ENCODE data around the gene PRKCB. TPM values are rescaled to one million over a fixed set of nuclear protein-coding genes. Genes with fewer than 3 reads are reported as not detected.
"Not testable (repeated sequence)": the region's sequence is repeated elsewhere in the genome, so short reads cannot be mapped to it uniquely, and the experiment has no call there.

PRKCB gene
- total and polyA plus RNA-seq, 5 donors: 0.41 to 4.1 (median 3.6) TPM

- H3K4me1 ChIP-seq (ENCODE audit: control insufficient read depth, insufficient read depth, low read length): peaks cover 2% of the 10 kb centered on the region
- intact Hi-C loops (cut with DNase I): no loop called here
- ATAC-seq (peak; percentile 14 to 87), DNase-seq (no peak)
- no peaks in the 10 kb centered on the region for H3K27me3 ChIP-seq (ENCODE audit: control insufficient read depth, insufficient read depth)
- H3K27ac ChIP-seq (ENCODE audit: low read length): no peak overlapping the region
- WGBS: 49% methylated on average over 5 of the region's 5 CpGs
- H3K4me3 ChIP-seq (ENCODE audit: low read length): no peak overlapping the region
- H3K9me3 ChIP-seq (ENCODE audit: control insufficient read depth, low read length): no peaks in the 10 kb centered on the region
These were observed 71.7 kb downstream of the PRKCB start for GRCh38 chr16:23907457-23907902.

DNA sequence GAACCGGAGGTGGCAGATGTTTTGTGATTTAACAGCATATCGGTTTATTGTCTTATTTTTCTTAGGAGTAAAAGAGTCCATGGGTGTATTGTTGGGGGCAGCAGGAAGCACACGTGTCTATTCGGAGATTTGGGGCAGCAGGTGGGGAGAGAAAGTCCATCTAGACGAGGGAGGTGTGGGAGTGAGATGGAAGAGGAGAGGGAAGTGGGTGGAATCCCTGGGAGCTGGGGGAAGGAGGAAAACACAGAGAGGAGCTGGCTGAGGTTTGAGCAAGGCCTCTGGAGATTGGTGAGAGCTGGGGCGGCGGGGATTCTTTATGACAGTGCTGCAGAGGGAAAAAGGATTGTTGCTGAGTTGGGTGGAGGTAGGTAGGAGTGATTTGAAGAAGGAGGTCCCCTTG, 72.1 kb downstream of the PRKCB start:
- intact Hi-C loops (cut with DNase I): no loop called here
- DNase-seq: no peak
- Histone ChIP-seq H3K9me3 (ENCODE audit: control insufficient read depth, low read length) (no peaks in the 10 kb centered on the region), H3K27ac (ENCODE audit: low read length) (no peak overlapping the region), H3K27me3 (ENCODE audit: control insufficient read depth, insufficient read depth) (no peaks in the 10 kb centered on the region), H3K4me3 (ENCODE audit: low read length) (no peak overlapping the region), H3K4me1 (ENCODE audit: control insufficient read depth, insufficient read depth, low read length) (peaks cover 2% of the 10 kb centered on the region)
- ATAC-seq: no peak
- 54% methylated on average over 7 of the region's 7 CpGs for WGBS

GRCh38 chr16:23908790-23909189, 73.0 kb downstream of the PRKCB start:
- intact Hi-C loops (cut with DNase I): no loop called here
- Histone ChIP-seq H3K27ac (ENCODE audit: low read length) (no peak overlapping the region), H3K4me1 (ENCODE audit: control insufficient read depth, insufficient read depth, low read length) (no peaks in the 10 kb centered on the region), H3K27me3 (ENCODE audit: control insufficient read depth, insufficient read depth) (no peaks in the 10 kb centered on the region), H3K9me3 (ENCODE audit: control insufficient read depth, low read length) (no peaks in the 10 kb centered on the region), H3K4me3 (ENCODE audit: low read length) (no peak overlapping the region)
- DNase-seq: no peak
- WGBS: 80% methylated on average over 9 of the region's 9 CpGs
- ATAC-seq: no peak

GRCh38 chr16:23909792-23910418, 74.1 kb downstream of the PRKCB start:
- Histone ChIP-seq H3K4me3 (ENCODE audit: low read length) (no peak overlapping the region), H3K27me3 (ENCODE audit: control insufficient read depth, insufficient read depth) (no peaks in the 10 kb centered on the region), H3K4me1 (ENCODE audit: control insufficient read depth, insufficient read depth, low read length) (no peaks in the 10 kb centered on the region), H3K9me3 (ENCODE audit: control insufficient read depth, low read length) (no peaks in the 10 kb centered on the region), H3K27ac (ENCODE audit: low read length) (no peak overlapping the region)
- DNase-seq (no peak), ATAC-seq (no peak)
- intact Hi-C loops (cut with DNase I): loop anchor here in 1 of 4 donors (10.0 kb wide), 1 partner anchor 55 kb away; no protein-coding TSS in a partner anchor
- WGBS: 85% methylated on average over 8 of the region's 8 CpGs

- DNase-seq (no peak), ATAC-seq (no peak)
- Histone ChIP-seq H3K9me3 (ENCODE audit: control insufficient read depth, low read length) (no peaks in the 10 kb centered on the region), H3K27ac (ENCODE audit: low read length) (no peak overlapping the region), H3K4me1 (ENCODE audit: control insufficient read depth, insufficient read depth, low read length) (no peaks in the 10 kb centered on the region), H3K4me3 (ENCODE audit: low read length) (no peak overlapping the region), H3K27me3 (ENCODE audit: control insufficient read depth, insufficient read depth) (no peaks in the 10 kb centered on the region)
- 47% methylated on average over 6 of the region's 6 CpGs for WGBS
- intact Hi-C loops (cut with DNase I): loop anchor here in 1 of 4 donors (10.0 kb wide), 1 partner anchor 60 kb away; no protein-coding TSS in a partner anchor
These were observed 79.3 kb downstream of the PRKCB start for GRCh38 chr16:23914946-23915530.

- not testable (repeated sequence) for H3K27ac ChIP-seq (ENCODE audit: low read length); H3K4me3 ChIP-seq (ENCODE audit: low read length); H3K4me1 ChIP-seq (ENCODE audit: control insufficient read depth, insufficient read depth, low read length); H3K27me3 ChIP-seq (ENCODE audit: control insufficient read depth, insufficient read depth); DNase-seq; ATAC-seq; H3K9me3 ChIP-seq (ENCODE audit: control insufficient read depth, low read length)
- intact Hi-C loops (cut with DNase I): loop anchor here in 1 of 4 donors (10.0 kb wide), 1 partner anchor 62 kb away; no protein-coding TSS in a partner anchor
- WGBS: 64% methylated on average over 1 of the region's 1 CpG
These were observed 80.8 kb downstream of the PRKCB start for GRCh38 chr16:23916552-23916951.

DNA sequence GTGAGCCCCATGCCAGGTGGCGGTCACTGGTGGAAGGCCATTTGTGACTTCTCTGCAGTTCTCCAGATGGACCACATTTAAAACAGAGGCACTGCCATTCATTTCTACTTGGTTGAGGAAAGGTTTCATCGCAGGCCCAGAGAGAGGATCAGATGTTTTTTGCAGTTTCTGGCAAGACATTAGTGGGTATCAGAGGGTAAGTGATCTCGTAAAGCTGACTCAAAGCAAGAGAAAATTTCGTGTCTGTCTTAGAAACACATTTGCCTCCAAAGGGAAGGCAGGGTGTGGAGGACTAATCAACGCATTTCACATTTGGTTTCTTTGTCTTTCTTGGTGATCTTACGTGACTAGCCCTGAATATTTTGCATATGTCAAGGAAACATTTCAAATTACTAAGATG, 81.8 kb downstream of the PRKCB start:
- no peak for DNase-seq
- H3K27me3 ChIP-seq (ENCODE audit: control insufficient read depth, insufficient read depth): no peaks in the 10 kb centered on the region
- H3K9me3 ChIP-seq (ENCODE audit: control insufficient read depth, low read length): no peaks in the 10 kb centered on the region
- H3K27ac ChIP-seq (ENCODE audit: low read length): no peak overlapping the region
- no peaks in the 10 kb centered on the region for H3K4me1 ChIP-seq (ENCODE audit: control insufficient read depth, insufficient read depth, low read length)
- 80% methylated on average over 6 of the region's 6 CpGs for WGBS
- H3K4me3 ChIP-seq (ENCODE audit: low read length): no peak overlapping the region
- intact Hi-C loops (cut with DNase I): loop anchor here in 1 of 4 donors (10.0 kb wide), 1 partner anchor 63 kb away; no protein-coding TSS in a partner anchor
- ATAC-seq: no peak

DNA sequence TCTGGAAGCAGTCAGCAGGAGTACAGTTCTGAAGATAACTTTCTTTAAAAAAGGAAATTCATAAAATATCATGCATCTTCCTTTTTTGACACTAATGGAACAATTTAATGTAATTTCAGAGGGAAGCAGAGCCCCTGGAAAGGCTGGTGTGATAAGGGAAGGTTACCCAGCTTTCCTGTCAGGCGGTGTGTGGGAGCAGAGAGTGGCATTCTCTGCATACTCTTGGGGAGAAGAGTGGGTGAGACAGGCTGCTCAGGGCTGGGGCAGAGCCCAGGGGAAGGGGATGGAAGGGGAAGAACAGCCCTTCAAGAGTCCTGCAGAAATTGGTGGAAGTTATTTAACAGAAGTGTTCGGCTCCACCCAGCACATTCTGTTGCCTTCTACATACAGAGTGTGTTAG, 84.7 kb downstream of the PRKCB start:
- DNase-seq (no peak), ATAC-seq (no peak)
- intact Hi-C loops (cut with DNase I): no loop called here
- Histone ChIP-seq H3K4me1 (ENCODE audit: control insufficient read depth, insufficient read depth, low read length) (no peaks in the 10 kb centered on the region), H3K27ac (ENCODE audit: low read length) (no peak overlapping the region), H3K27me3 (ENCODE audit: control insufficient read depth, insufficient read depth) (no peaks in the 10 kb centered on the region), H3K4me3 (ENCODE audit: low read length) (no peak overlapping the region), H3K9me3 (ENCODE audit: control insufficient read depth, low read length) (no peaks in the 10 kb centered on the region)
- 60% methylated on average over 2 of the region's 2 CpGs for WGBS

DNA sequence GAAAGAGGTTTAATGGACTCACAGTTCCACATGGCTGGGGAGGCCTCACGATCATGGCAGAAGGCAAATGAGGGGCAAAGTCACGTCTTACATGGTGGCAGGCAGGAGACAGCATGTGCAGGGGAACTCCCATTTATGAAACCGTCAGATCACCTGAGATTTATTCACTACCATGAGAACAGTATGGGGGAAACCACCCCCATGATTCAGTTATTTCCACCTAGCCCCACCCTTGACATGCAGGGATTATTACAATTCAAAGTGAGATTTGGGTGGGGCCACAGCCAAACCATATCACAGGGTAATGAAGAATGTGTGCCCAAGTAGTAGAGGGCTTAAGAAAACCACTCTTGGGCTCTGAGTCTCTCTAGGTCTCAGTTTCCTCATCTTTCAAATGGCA, 85.1 kb downstream of the PRKCB start:
- no peak overlapping the region for H3K4me3 ChIP-seq (ENCODE audit: low read length)
- no peak overlapping the region for H3K27ac ChIP-seq (ENCODE audit: low read length)
- H3K4me1 ChIP-seq (ENCODE audit: control insufficient read depth, insufficient read depth, low read length): no peaks in the 10 kb centered on the region
- no peak for ATAC-seq
- no peaks in the 10 kb centered on the region for H3K27me3 ChIP-seq (ENCODE audit: control insufficient read depth, insufficient read depth)
- no peaks in the 10 kb centered on the region for H3K9me3 ChIP-seq (ENCODE audit: control insufficient read depth, low read length)
- 80% methylated on average over 3 of the region's 3 CpGs for WGBS
- intact Hi-C loops (cut with DNase I): no loop called here
- no peak for DNase-seq

DNA sequence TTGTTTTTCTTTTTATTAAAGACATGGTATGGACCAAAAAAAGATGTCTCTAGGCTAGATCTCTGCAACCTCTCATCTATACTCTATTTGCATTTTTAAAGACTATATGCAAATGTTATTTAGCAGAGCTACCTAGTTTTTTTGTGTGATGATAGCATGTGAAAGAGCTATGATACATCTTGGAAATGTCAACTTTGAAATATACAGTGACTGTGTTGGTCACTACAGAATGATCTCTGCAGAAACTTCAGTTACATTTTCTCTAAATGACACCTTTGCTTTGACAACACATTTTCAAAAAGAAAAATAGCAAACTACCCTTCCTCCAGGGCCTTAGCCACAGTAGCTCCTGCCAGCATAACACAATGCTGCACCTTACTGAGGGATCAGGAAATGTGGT, 86.6 kb downstream of the PRKCB start:
- no peak for DNase-seq
- no peak overlapping the region for H3K27ac ChIP-seq (ENCODE audit: low read length)
- no peak overlapping the region for H3K4me3 ChIP-seq (ENCODE audit: low read length)
- H3K27me3 ChIP-seq (ENCODE audit: control insufficient read depth, insufficient read depth): no peaks in the 10 kb centered on the region
- H3K4me1 ChIP-seq (ENCODE audit: control insufficient read depth, insufficient read depth, low read length): no peaks in the 10 kb centered on the region
- ATAC-seq: no peak
- no peaks in the 10 kb centered on the region for H3K9me3 ChIP-seq (ENCODE audit: control insufficient read depth, low read length)
- intact Hi-C loops (cut with DNase I): no loop called here

GRCh38 chr16:23924128-23924527, 88.3 kb downstream of the PRKCB start:
- no peak overlapping the region for H3K27ac ChIP-seq (ENCODE audit: low read length)
- no peaks in the 10 kb centered on the region for H3K27me3 ChIP-seq (ENCODE audit: control insufficient read depth, insufficient read depth)
- no peaks in the 10 kb centered on the region for H3K4me1 ChIP-seq (ENCODE audit: control insufficient read depth, insufficient read depth, low read length)
- ATAC-seq (no peak), DNase-seq (no peak)
- no peak overlapping the region for H3K4me3 ChIP-seq (ENCODE audit: low read length)
- H3K9me3 ChIP-seq (ENCODE audit: control insufficient read depth, low read length): no peaks in the 10 kb centered on the region
- WGBS: 63% methylated on average over 8 of the region's 8 CpGs
- intact Hi-C loops (cut with DNase I): no loop called here
